Osteocyte (in vitro differentiated cells): Measurements from ENCODE around the gene UGT1A3. TPM values are rescaled to one million over a fixed set of nuclear protein-coding genes. Genes with fewer than 3 reads are reported as not detected.

Experiments
- DNase-seq: peaks from one replicate; pipeline ENCODE4 v3.0.0; 2021; ENCODE audit warnings: mixed read lengths; ENCODE audit not compliant: unreplicated experiment; ENCODE audit errors: extremely low spot score
- H3K27ac Mint-ChIP-seq: one replicate; pipeline ENCODE4 v1.8.0; 2021; ENCODE audit warnings: mild to moderate bottlenecking, mixed read lengths; ENCODE audit not compliant: unreplicated experiment
- H3K27me3 Mint-ChIP-seq: one replicate; pipeline ENCODE4 v1.8.0; 2021; ENCODE audit warnings: mixed read lengths; ENCODE audit not compliant: unreplicated experiment
- H3K36me3 Mint-ChIP-seq: one replicate; pipeline ENCODE4 v1.8.0; 2021; ENCODE audit warnings: mixed read lengths; ENCODE audit not compliant: unreplicated experiment
- H3K4me1 Mint-ChIP-seq: one replicate; pipeline ENCODE4 v1.8.0; 2021; ENCODE audit warnings: mixed read lengths; ENCODE audit not compliant: unreplicated experiment
- H3K4me3 Mint-ChIP-seq: one replicate; pipeline ENCODE4 v1.8.0; 2021; ENCODE audit warnings: mild to moderate bottlenecking, moderate library complexity, mixed read lengths; ENCODE audit not compliant: unreplicated experiment
- H3K9me3 Mint-ChIP-seq: one replicate; pipeline ENCODE4 v1.8.0; 2021; ENCODE audit warnings: mixed read lengths; ENCODE audit not compliant: unreplicated experiment
- CTCF ChIP-seq: fragments of 200-600 bp; sonication (generic); IDR thresholded peaks from 2 replicates; pipeline ENCODE4 v1.5.0; 2021; ENCODE audit warnings: antibody characterized with exemption, mild to moderate bottlenecking, moderate library complexity
- total RNA-seq: library from RNA; stranded (reverse); gene quantifications from 2 replicates; pipeline ENCODE4 v1.2.1, GENCODE V29; 2021

The UGT1A3 gene
- total RNA-seq, 1 donor from 2014 or later = not detected

- peaks cover 3% of the 10 kb centered on the region for H3K9me3 Mint-ChIP-seq
- no peak overlapping the region for H3K4me3 Mint-ChIP-seq
- no peaks in the 10 kb centered on the region for H3K4me1 Mint-ChIP-seq
- H3K36me3 Mint-ChIP-seq = no peaks in the 10 kb centered on the region
- peaks cover 3% of the 10 kb centered on the region for H3K27me3 Mint-ChIP-seq
- DNase-seq = no peak
- H3K27ac Mint-ChIP-seq = no peak overlapping the region
- TF ChIP-seq CTCF = no peak
These were observed 67.4 kb downstream of the UGT1A3 start for GRCh38 chr2:233796254-233796653.

GRCh38 chr2:233798335-233799086, 69.7 kb downstream of the UGT1A3 start:
- peaks cover 12% of the 10 kb centered on the region for H3K27me3 Mint-ChIP-seq
- H3K36me3 Mint-ChIP-seq = no peaks in the 10 kb centered on the region
- no peak for TF ChIP-seq CTCF
- peaks cover 3% of the 10 kb centered on the region for H3K9me3 Mint-ChIP-seq
- H3K4me1 Mint-ChIP-seq = no peaks in the 10 kb centered on the region
- no peak overlapping the region for H3K27ac Mint-ChIP-seq
- H3K4me3 Mint-ChIP-seq = no peak overlapping the region
- DNase-seq = peak; percentile 66

- Mint-ChIP-seq H3K27me3 (peaks cover 18% of the 10 kb centered on the region), H3K36me3 (no peaks in the 10 kb centered on the region), H3K4me1 (no peaks in the 10 kb centered on the region), H3K9me3 (peaks cover 3% of the 10 kb centered on the region), H3K27ac (no peak overlapping the region), H3K4me3 (no peak overlapping the region)
- no peak for TF ChIP-seq CTCF
- DNase-seq = peak; percentile 71
These were observed 70.3 kb downstream of the UGT1A3 start for GRCh38 chr2:233799087-233799665.

- no peak for TF ChIP-seq CTCF
- peaks cover 22% of the 10 kb centered on the region for H3K27me3 Mint-ChIP-seq
- no peak overlapping the region for H3K27ac Mint-ChIP-seq
- peaks cover 3% of the 10 kb centered on the region for H3K9me3 Mint-ChIP-seq
- no peaks in the 10 kb centered on the region for H3K4me1 Mint-ChIP-seq
- no peak overlapping the region for H3K4me3 Mint-ChIP-seq
- no peaks in the 10 kb centered on the region for H3K36me3 Mint-ChIP-seq
- no peak for DNase-seq
These were observed 70.9 kb downstream of the UGT1A3 start for GRCh38 chr2:233799716-233800115.

- no peaks in the 10 kb centered on the region for H3K36me3 Mint-ChIP-seq
- DNase-seq = no peak
- TF ChIP-seq CTCF = no peak
- peaks cover 3% of the 10 kb centered on the region for H3K9me3 Mint-ChIP-seq
- no peaks in the 10 kb centered on the region for H3K4me1 Mint-ChIP-seq
- peaks cover 27% of the 10 kb centered on the region for H3K27me3 Mint-ChIP-seq
- H3K4me3 Mint-ChIP-seq = no peak overlapping the region
- H3K27ac Mint-ChIP-seq = no peak overlapping the region
These were observed 71.4 kb downstream of the UGT1A3 start for GRCh38 chr2:233800208-233800607.
